NCI-H510A (cell line): ENCODE data around the gene NANOGP8.
"Not testable (repeated sequence)": the region's sequence is repeated elsewhere in the genome, so short reads cannot be mapped to it uniquely, and the experiment has no call there.

Experiments
- DNase-seq: peaks from one replicate; lab custom pipeline; 2025; lab: John Stamatoyannopoulos, UW

The NANOGP8 gene

GRCh38 chr15:35085176-35085919, at the start of gene NANOGP8:
NANOGP8 (minus strand) TSS chr15:35085295; CDS start chr15:35085110, 185 bp downstream.
- DNase-seq, result not testable (repeated sequence)

- DNase-seq, result no peak
Measured at GRCh38 chr15:35134299-35134698, 49.2 kb upstream of the NANOGP8 start.

- DNase-seq, result no peak
Measured at GRCh38 chr15:35130245-35130644, 45.1 kb upstream of the NANOGP8 start.

- DNase-seq, result no peak
Measured at GRCh38 chr15:35129361-35129760, 44.3 kb upstream of the NANOGP8 start.

GRCh38 chr15:35127717-35128116, 42.6 kb upstream of the NANOGP8 start:
- DNase-seq, result no peak

GRCh38 chr15:35126236-35126635, 41.1 kb upstream of the NANOGP8 start:
- no peak for DNase-seq

- no peak for DNase-seq
Measured at GRCh38 chr15:35123743-35124142, 38.6 kb upstream of the NANOGP8 start.

- DNase-seq, result no peak
Measured at GRCh38 chr15:35121611-35122359, 36.7 kb upstream of the NANOGP8 start.

- DNase-seq, result no peak
Measured at GRCh38 chr15:35120173-35120572, 35.1 kb upstream of the NANOGP8 start.

- DNase-seq, result no peak
Measured at GRCh38 chr15:35118960-35119359, 33.9 kb upstream of the NANOGP8 start.

- no peak for DNase-seq
Measured at GRCh38 chr15:35117543-35118265, 32.6 kb upstream of the NANOGP8 start.

GRCh38 chr15:35115155-35115725, 30.1 kb upstream of the NANOGP8 start:
- no peak for DNase-seq

- no peak for DNase-seq
Measured at GRCh38 chr15:35112346-35112745, 27.3 kb upstream of the NANOGP8 start.

GRCh38 chr15:35111861-35112260, 26.8 kb upstream of the NANOGP8 start:
- no peak for DNase-seq

GRCh38 chr15:35108453-35108852, 23.4 kb upstream of the NANOGP8 start:
- DNase-seq, result no peak

- no peak for DNase-seq
Measured at GRCh38 chr15:35107561-35107960, 22.5 kb upstream of the NANOGP8 start.

GRCh38 chr15:35107122-35107521, 22.0 kb upstream of the NANOGP8 start:
- DNase-seq, result no peak

- DNase-seq, result no peak
Measured at GRCh38 chr15:35104526-35105147, 19.5 kb upstream of the NANOGP8 start.

- DNase-seq, result no peak
Measured at GRCh38 chr15:35102186-35102585, 17.1 kb upstream of the NANOGP8 start.

- no peak for DNase-seq
Measured at GRCh38 chr15:35101335-35101734, 16.2 kb upstream of the NANOGP8 start.

GRCh38 chr15:35098737-35099136, 13.6 kb upstream of the NANOGP8 start:
- DNase-seq, result no peak

GRCh38 chr15:35095941-35096340, 10.8 kb upstream of the NANOGP8 start:
- no peak for DNase-seq
